CD4-positive, CD25-positive, alpha-beta regulatory T cell (primary cell): ENCODE results near the gene RREB1. TPM values are rescaled to one million over a fixed set of nuclear protein-coding genes. Genes with fewer than 3 reads are reported as not detected.
A peak's percentile ranks its signal among the peaks of the same experiment; 100 is the strongest.

Experiments
- ATAC-seq, 2 donors: fragments of 150-1000 bp; cut with Tn5 transposase; one replicate each; pipeline ENCODE4 v1.10.0; 2021; ENCODE audit warnings: low read depth in 2 of 2, moderate number of reproducible peaks in 2 of 2, moderate library complexity in 1 of 2
- DNase-seq, 3 donors: peaks; one replicate each; pipeline versions ENCODE4 v3.0.0 to v3.0.0-alpha.2; 2012 to 2022; ENCODE audit warnings: mixed read lengths in 1 of 3
- H3K27ac ChIP-seq: one replicate; pipeline ENCODE4 v1.7.0; 2013; ENCODE audit warnings: mild to moderate bottlenecking, low read length; ENCODE audit not compliant: insufficient read depth, poor library complexity, severe bottlenecking
- H3K27me3 ChIP-seq: one replicate; pipeline ENCODE4 v1.7.0; 2013; ENCODE audit warnings: low read length; ENCODE audit not compliant: control insufficient read depth, insufficient read depth
- H3K36me3 ChIP-seq: one replicate; pipeline ENCODE4 v1.7.0; 2013; ENCODE audit warnings: mild to moderate bottlenecking, low read length, moderate library complexity; ENCODE audit not compliant: control insufficient read depth, insufficient read depth
- H3K4me1 ChIP-seq: 2 replicates; pipeline ENCODE4 v1.7.0; 2013; ENCODE audit warnings: mild to moderate bottlenecking, low read length; ENCODE audit not compliant: insufficient read depth, control insufficient read depth, poor library complexity, severe bottlenecking
- H3K4me3 ChIP-seq: one replicate; pipeline ENCODE4 v1.7.0; 2013; ENCODE audit warnings: low read depth, mild to moderate bottlenecking, low read length, moderate library complexity
- H3K9me3 ChIP-seq, 2 experiments: 1 replicate in 1 of 2; 2 replicates in 1 of 2; pipeline ENCODE4 v1.7.0; 2013; ENCODE audit warnings: low read length in 2 of 2, mild to moderate bottlenecking in 1 of 2, moderate library complexity in 1 of 2; ENCODE audit not compliant: control insufficient read depth in 2 of 2
- H3K27ac Mint-ChIP-seq, 3 donors: one replicate each; pipeline ENCODE4 v1.8.0; 2020 to 2022; ENCODE audit warnings: mild to moderate bottlenecking in 3 of 3, mixed read lengths in 3 of 3, moderate library complexity in 2 of 3
- H3K27me3 Mint-ChIP-seq: one replicate; pipeline ENCODE4 v1.8.0; 2022; ENCODE audit warnings: mild to moderate bottlenecking, mixed read lengths
- H3K36me3 Mint-ChIP-seq: one replicate; pipeline ENCODE4 v1.8.0; 2020; ENCODE audit warnings: mixed read lengths
- H3K4me1 Mint-ChIP-seq, 4 donors: one replicate each; pipeline ENCODE4 v1.8.0; 2020 to 2022; ENCODE audit warnings: mixed read lengths in 4 of 4, mild to moderate bottlenecking in 1 of 4
- H3K4me3 Mint-ChIP-seq, 4 donors: one replicate each; pipeline ENCODE4 v1.8.0; 2020 to 2022; ENCODE audit warnings: mild to moderate bottlenecking in 4 of 4, mixed read lengths in 4 of 4, moderate library complexity in 3 of 4
- H3K9me3 Mint-ChIP-seq, 7 donors: one replicate each; pipeline ENCODE4 v1.8.0; 2020 to 2022; ENCODE audit warnings: mixed read lengths in 7 of 7, mild to moderate bottlenecking in 3 of 7, moderate library complexity in 2 of 7
- polyA plus RNA-seq, 4 donors: library from polyadenylated mRNA; unstranded; fragments of 300-500 nt; fragmentation: Illumina TruSeq; gene quantifications; one replicate each; pipeline ENCODE4 v1.2.3, GENCODE V29; 2021
- total RNA-seq: library from RNA; stranded (reverse); gene quantifications from one replicate; pipeline ENCODE4 v1.2.3, GENCODE V29; 2022

The RREB1 gene
- total and polyA plus RNA-seq, 5 donors from 2014 or later, result 1.2 to 45.2 (median 2.3) TPM

GRCh38 chr6:7251646-7252260, 144.0 kb downstream of the RREB1 start:
- peaks cover 12% of the 10 kb centered on the region for H3K36me3 Mint-ChIP-seq
- H3K4me1 Mint-ChIP-seq, result peaks cover 0 to 2% (median 0%) of the 10 kb centered on the region in 4 donors
- no peak overlapping the region for H3K27ac Mint-ChIP-seq
- DNase-seq (no peak), ATAC-seq (no peak)
- peaks cover 7% of the 10 kb centered on the region for H3K27me3 Mint-ChIP-seq
- Histone ChIP-seq H3K4me1 (no peaks in the 10 kb centered on the region), H3K27ac (no peak overlapping the region), H3K36me3 (peaks cover 36% of the 10 kb centered on the region), H3K4me3 (no peak overlapping the region), H3K27me3 (no peaks in the 10 kb centered on the region), H3K9me3 (no peaks in the 10 kb centered on the region)
- peaks cover 0 to 8% (median 0%) of the 10 kb centered on the region in 7 donors for H3K9me3 Mint-ChIP-seq
- no peak overlapping the region for H3K4me3 Mint-ChIP-seq

DNA sequence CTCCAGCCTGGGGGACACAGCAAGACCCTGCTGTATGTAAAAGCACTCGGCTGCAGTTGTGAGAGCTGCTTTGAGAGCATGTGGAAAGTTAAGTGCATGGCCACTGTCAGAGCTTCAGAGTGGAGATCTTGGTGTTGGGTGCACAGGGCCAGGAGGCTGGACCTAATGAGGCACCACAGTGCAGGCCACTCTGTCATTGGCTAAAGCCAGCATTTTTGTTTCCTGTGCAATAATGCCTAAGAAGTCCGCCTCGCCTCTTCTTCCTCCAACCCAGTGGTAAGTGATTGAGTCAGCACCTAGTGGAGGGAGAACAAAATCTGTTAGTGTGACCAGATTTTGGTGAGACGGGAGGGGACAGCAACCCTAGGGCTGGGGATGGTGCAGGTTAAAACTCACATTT, 144.6 kb downstream of the RREB1 start:
- H3K9me3 Mint-ChIP-seq, result peaks cover 0 to 10% (median 0%) of the 10 kb centered on the region in 7 donors
- no peaks in the 10 kb centered on the region for H3K9me3 ChIP-seq
- DNase-seq (no peak), ATAC-seq (no peak)
- no peaks in the 10 kb centered on the region for H3K27me3 ChIP-seq
- peaks cover 12% of the 10 kb centered on the region for H3K36me3 Mint-ChIP-seq
- no peak overlapping the region for H3K4me3 ChIP-seq
- peaks cover 9% of the 10 kb centered on the region for H3K27me3 Mint-ChIP-seq
- H3K4me1 Mint-ChIP-seq, result peaks cover 0 to 2% (median 0%) of the 10 kb centered on the region in 4 donors
- no peaks in the 10 kb centered on the region for H3K4me1 ChIP-seq
- no peak overlapping the region for H3K27ac ChIP-seq
- H3K27ac Mint-ChIP-seq, result no peak overlapping the region
- H3K4me3 Mint-ChIP-seq, result no peak overlapping the region
- H3K36me3 ChIP-seq, result peaks cover 31% of the 10 kb centered on the region

GRCh38 chr6:7254980-7255835, 147.4 kb downstream of the RREB1 start:
- no peak for ATAC-seq
- H3K27ac Mint-ChIP-seq, result no peak overlapping the region
- no peak for DNase-seq
- peak overlapping the region in 1 of 4 donors; percentile 38 for H3K4me3 Mint-ChIP-seq
- no peaks in the 10 kb centered on the region for H3K9me3 ChIP-seq
- H3K4me1 Mint-ChIP-seq, result peaks cover 0 to 5% (median 0%) of the 10 kb centered on the region in 4 donors
- H3K9me3 Mint-ChIP-seq, result peaks cover 0 to 10% (median 0%) of the 10 kb centered on the region in 7 donors
- no peaks in the 10 kb centered on the region for H3K27me3 ChIP-seq
- peaks cover 4% of the 10 kb centered on the region for H3K36me3 ChIP-seq
- peaks cover 25% of the 10 kb centered on the region for H3K27me3 Mint-ChIP-seq
- no peak overlapping the region for H3K4me3 ChIP-seq
- H3K36me3 Mint-ChIP-seq, result peaks cover 3% of the 10 kb centered on the region
- H3K4me1 ChIP-seq, result no peaks in the 10 kb centered on the region
- no peak overlapping the region for H3K27ac ChIP-seq

GRCh38 chr6:7255918-7256317, 148.2 kb downstream of the RREB1 start:
- Histone ChIP-seq H3K4me3 (no peak overlapping the region), H3K9me3 (no peaks in the 10 kb centered on the region), H3K36me3 (no peaks in the 10 kb centered on the region), H3K27ac (no peak overlapping the region), H3K4me1 (peaks cover 4% of the 10 kb centered on the region), H3K27me3 (no peaks in the 10 kb centered on the region)
- DNase-seq, result no peak
- no peak overlapping the region for H3K27ac Mint-ChIP-seq
- H3K27me3 Mint-ChIP-seq, result peaks cover 32% of the 10 kb centered on the region
- peaks cover 0 to 10% (median 0%) of the 10 kb centered on the region in 7 donors for H3K9me3 Mint-ChIP-seq
- H3K36me3 Mint-ChIP-seq, result peaks cover 3% of the 10 kb centered on the region
- no peak overlapping the region for H3K4me3 Mint-ChIP-seq
- ATAC-seq, result no peak
- H3K4me1 Mint-ChIP-seq, result peaks cover 4 to 12% (median 6%) of the 10 kb centered on the region in 4 donors

DNA sequence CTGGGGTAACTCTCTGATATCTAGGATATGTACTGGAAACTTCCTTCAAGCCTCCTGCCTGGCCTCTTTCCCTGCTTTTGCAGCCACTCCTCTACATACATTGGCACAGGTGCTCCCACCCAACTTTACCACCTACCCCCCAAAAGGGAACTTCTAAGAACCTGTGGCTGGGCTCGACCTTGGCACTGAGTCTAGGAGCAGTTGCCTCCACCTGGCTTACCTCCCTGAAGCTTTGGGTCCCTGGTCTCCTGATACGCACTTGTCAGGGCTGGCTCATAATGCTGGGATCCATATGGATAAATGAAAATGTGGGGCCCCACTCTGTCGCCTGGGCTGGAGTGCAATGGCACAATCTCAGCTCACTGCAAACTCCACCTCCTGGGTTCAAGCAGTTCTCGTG, 149.0 kb downstream of the RREB1 start:
- ATAC-seq (no peak), DNase-seq (no peak)
- H3K4me3 Mint-ChIP-seq, result no peak overlapping the region
- peaks cover 34% of the 10 kb centered on the region for H3K27me3 Mint-ChIP-seq
- H3K36me3 Mint-ChIP-seq, result no peaks in the 10 kb centered on the region
- peaks cover 0 to 10% (median 0%) of the 10 kb centered on the region in 7 donors for H3K9me3 Mint-ChIP-seq
- no peak overlapping the region for H3K27ac Mint-ChIP-seq
- Histone ChIP-seq H3K9me3 (no peaks in the 10 kb centered on the region), H3K36me3 (no peaks in the 10 kb centered on the region), H3K27me3 (peaks cover under 1% of the 10 kb centered on the region), H3K4me3 (no peak overlapping the region), H3K4me1 (peaks cover 12% of the 10 kb centered on the region), H3K27ac (no peak overlapping the region)
- H3K4me1 Mint-ChIP-seq, result peaks cover 5 to 19% (median 9%) of the 10 kb centered on the region in 4 donors

GRCh38 chr6:7257521-7258230, 149.9 kb downstream of the RREB1 start:
- Histone ChIP-seq H3K4me1 (peaks cover 12% of the 10 kb centered on the region), H3K27ac (no peak overlapping the region), H3K27me3 (peaks cover 3% of the 10 kb centered on the region), H3K36me3 (no peaks in the 10 kb centered on the region), H3K9me3 (no peaks in the 10 kb centered on the region), H3K4me3 (no peak overlapping the region)
- peaks cover 0 to 10% (median 0%) of the 10 kb centered on the region in 7 donors for H3K9me3 Mint-ChIP-seq
- ATAC-seq, result no peak
- peaks cover 5 to 23% (median 9%) of the 10 kb centered on the region in 4 donors for H3K4me1 Mint-ChIP-seq
- H3K4me3 Mint-ChIP-seq, result peak overlapping the region in 1 of 4 donors; percentile 32
- no peak for DNase-seq
- H3K27ac Mint-ChIP-seq, result no peak overlapping the region
- peaks cover 40% of the 10 kb centered on the region for H3K27me3 Mint-ChIP-seq
- H3K36me3 Mint-ChIP-seq, result no peaks in the 10 kb centered on the region

GRCh38 chr6:7258231-7258763, 150.5 kb downstream of the RREB1 start:
- H3K27me3 Mint-ChIP-seq, result peaks cover 40% of the 10 kb centered on the region
- Histone ChIP-seq H3K27me3 (peaks cover 3% of the 10 kb centered on the region), H3K36me3 (no peaks in the 10 kb centered on the region), H3K4me3 (no peak overlapping the region), H3K9me3 (no peaks in the 10 kb centered on the region), H3K27ac (no peak overlapping the region), H3K4me1 (peaks cover 12% of the 10 kb centered on the region)
- H3K27ac Mint-ChIP-seq, result no peak overlapping the region
- DNase-seq (no peak), ATAC-seq (no peak)
- no peak overlapping the region for H3K4me3 Mint-ChIP-seq
- H3K36me3 Mint-ChIP-seq, result no peaks in the 10 kb centered on the region
- peaks cover 0 to 10% (median 0%) of the 10 kb centered on the region in 7 donors for H3K9me3 Mint-ChIP-seq
- peaks cover 5 to 23% (median 9%) of the 10 kb centered on the region in 4 donors for H3K4me1 Mint-ChIP-seq
